Skin epidermis (tissue), 12 donors: ENCODE data around the gene HUNK.
A peak's percentile ranks its signal among the peaks of the same experiment; 100 is the strongest.

Experiments used
- H3K27ac ChIP-seq, 21 experiments: fragments of 200-600 bp; sonication (generic) in 11 of 21; one replicate each; pipeline ENCODE4 v1.5.0; 2020; ENCODE audit warnings: mild to moderate bottlenecking in 3 of 21, inconsistent platforms in 2 of 21, moderate library complexity in 2 of 21
- H3K4me3 ChIP-seq, 7 experiments: fragments of 200-600 bp; sonication (generic) in 2 of 7; one replicate each; pipeline ENCODE4 v1.5.0; 2020; ENCODE audit warnings: inconsistent platforms in 2 of 7, mild to moderate bottlenecking in 2 of 7, moderate library complexity in 1 of 7

HUNK gene

DNA sequence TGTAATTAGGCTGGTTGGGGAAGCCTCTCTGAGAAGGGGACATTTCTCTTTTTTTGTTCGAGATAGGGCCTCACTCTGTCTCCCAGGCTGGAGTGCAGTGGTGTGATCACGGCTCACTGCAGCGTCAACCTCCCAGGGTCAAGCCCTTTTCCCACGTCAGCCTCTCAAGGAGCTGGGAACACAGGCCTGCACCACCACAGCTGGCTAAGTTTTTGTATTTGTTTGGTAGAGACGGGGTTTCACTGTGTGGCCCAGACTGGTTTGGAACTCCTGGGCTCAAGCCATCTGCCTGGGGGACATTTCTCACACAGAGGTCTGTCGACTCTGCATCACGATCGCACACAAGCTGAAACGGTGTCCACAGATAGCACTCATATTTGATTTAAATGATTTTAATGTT lies 39.7 kb downstream of the HUNK start:
- H3K27ac ChIP-seq = peak overlapping the region in 2 of 21 experiments; percentile 35 to 55
- no peak overlapping the region for H3K4me3 ChIP-seq

- H3K27ac ChIP-seq = peak overlapping the region in 2 of 21 experiments; percentile 35 to 55
- H3K4me3 ChIP-seq = no peak overlapping the region
Observed at GRCh38 chr21:31913182-31913608, 40.4 kb downstream of the HUNK start.

DNA sequence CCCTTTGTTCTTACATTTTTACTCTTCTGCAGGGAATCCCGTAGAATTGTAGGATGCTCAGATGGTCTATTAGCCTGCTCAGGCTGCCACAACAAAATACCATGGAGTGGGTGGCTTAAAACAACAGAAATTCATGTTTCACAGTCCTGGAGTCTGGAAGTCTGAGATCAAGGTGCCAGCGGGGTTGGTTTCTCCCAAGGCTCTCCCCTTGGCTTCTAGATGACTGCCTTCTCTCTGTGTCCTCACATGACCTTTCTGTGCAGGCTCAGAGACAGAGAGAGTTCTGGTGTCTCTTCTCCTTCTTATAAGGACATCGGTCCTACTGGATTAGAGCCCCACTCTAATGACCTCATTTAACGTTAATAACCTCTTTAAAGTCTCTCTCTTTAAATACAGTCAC lies 41.7 kb downstream of the HUNK start:
- no peak overlapping the region for H3K4me3 ChIP-seq
- H3K27ac ChIP-seq = no peak overlapping the region

- Histone ChIP-seq H3K4me3 (no peak overlapping the region), H3K27ac (no peak overlapping the region)
Observed at GRCh38 chr21:31915566-31915965, 42.7 kb downstream of the HUNK start.

- Histone ChIP-seq H3K27ac (no peak overlapping the region), H3K4me3 (no peak overlapping the region)
Observed at GRCh38 chr21:31917108-31917507, 44.3 kb downstream of the HUNK start.

DNA sequence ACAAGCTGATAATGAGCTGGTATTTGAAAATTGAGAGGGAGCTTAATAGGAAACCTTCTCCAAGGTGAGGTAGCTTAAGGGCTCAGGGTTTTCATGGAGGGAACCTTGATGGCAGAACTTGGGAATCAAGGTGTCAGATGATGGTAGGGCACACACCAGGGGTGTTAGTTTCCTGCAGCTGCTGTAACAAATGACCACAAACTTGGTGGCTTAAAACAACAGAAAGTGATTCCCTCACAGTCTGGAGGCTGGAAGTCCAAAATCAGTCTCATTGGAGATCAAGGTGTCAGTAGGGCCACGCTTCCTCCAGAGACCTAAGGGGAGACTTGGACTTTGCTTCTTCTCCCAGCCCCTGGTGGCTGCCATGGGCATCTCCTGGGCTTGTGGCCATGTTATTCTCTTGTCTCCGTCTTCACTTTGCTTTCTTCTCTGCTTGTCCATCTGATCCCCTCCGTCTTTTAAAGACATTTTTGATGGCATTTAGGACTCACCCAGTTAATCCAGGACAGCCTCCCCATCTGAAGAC lies 45.5 kb downstream of the HUNK start:
- no peak overlapping the region for H3K27ac ChIP-seq
- H3K4me3 ChIP-seq = no peak overlapping the region

GRCh38 chr21:31920275-31920674 lies 47.5 kb downstream of the HUNK start:
- peak overlapping the region in 1 of 21 experiments; percentile 14 for H3K27ac ChIP-seq

DNA sequence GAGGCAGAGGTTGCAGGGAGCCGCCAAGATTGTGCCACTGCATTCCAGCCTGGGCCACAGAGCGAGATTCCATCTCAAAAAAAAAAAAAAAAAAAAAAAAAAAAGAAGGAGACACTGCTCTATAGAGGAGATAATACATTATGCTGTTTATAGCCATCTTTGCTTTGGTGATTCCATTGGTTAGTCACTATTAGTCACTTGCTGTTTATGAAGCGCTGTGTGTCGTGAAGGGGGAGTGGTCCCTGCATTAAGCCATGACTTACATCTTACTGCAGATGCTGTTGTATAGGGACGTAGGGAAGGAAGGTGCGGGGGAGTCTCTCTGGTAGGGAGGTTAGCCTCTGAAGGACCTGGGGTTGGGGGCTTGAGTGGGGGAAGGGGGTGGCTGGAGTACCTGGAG lies 48.3 kb downstream of the HUNK start:
- Histone ChIP-seq H3K27ac (no peak overlapping the region), H3K4me3 (no peak overlapping the region)

More at GRCh38 chr21:31920275-31920674, 47.5 kb downstream of the HUNK start:
- H3K4me3 ChIP-seq = no peak overlapping the region

GRCh38 chr21:31922881-31923280 lies 50.1 kb downstream of the HUNK start:
- no peak overlapping the region for H3K27ac ChIP-seq
- H3K4me3 ChIP-seq = no peak overlapping the region

DNA sequence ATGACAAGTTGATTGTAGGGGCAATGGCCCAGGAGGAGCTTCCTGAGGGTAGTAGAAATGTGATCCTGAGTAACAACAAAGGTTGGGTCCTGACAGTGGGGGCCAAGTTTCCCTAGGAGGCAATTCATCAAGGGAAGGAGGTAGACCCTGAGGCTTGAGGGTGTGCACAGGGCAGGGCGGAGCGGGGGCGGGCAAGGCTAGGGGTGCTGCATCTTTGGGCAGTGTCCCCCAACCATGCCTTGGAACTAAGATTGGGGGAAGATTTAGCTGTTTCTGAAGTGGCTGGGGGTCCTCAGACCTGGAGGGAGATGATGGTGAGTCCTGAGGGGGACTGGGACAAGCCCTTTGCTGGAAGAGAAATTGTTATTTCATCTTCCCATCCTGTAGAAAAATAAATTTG lies 50.9 kb downstream of the HUNK start:
- Histone ChIP-seq H3K27ac (no peak overlapping the region), H3K4me3 (no peak overlapping the region)

GRCh38 chr21:31924548-31924947 lies 51.7 kb downstream of the HUNK start:
- Histone ChIP-seq H3K27ac (no peak overlapping the region), H3K4me3 (no peak overlapping the region)

- Histone ChIP-seq H3K27ac (no peak overlapping the region), H3K4me3 (no peak overlapping the region)
Observed at GRCh38 chr21:31926498-31926897, 53.7 kb downstream of the HUNK start.

DNA sequence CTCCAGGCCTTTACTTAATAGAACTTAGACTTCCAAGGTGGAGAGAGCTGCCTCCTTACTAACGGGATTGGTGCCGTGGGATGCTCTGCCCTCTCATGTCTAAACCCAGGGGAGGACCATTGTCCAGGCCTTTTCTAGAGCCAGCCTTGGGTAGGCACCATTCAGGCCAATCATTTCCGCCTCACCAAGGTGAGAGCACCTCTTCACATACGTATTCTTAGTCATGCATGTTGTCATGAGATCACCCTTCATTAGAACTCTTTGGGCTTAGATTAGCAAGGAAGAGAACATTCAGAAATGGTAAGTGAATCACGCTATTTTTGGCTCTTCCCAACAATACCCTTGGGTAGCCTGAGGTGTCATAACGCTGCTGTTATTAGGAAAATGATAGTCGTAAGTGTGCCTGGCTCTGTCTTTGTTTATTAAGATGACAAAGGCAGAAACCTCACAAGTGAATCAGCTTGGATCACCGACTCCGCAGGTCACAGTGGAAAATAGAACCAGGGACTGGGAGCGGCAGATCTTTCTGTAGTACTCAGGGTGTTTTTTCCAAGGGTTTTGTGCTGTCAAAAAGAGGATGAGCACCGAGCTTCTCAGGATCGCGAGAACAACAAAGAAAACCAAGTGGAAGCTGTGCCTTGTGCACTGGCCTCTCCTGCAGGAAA lies 55.0 kb downstream of the HUNK start:
- H3K4me3 ChIP-seq = no peak overlapping the region
- H3K27ac ChIP-seq = peak overlapping the region in 1 of 21 experiments; percentile 24

DNA sequence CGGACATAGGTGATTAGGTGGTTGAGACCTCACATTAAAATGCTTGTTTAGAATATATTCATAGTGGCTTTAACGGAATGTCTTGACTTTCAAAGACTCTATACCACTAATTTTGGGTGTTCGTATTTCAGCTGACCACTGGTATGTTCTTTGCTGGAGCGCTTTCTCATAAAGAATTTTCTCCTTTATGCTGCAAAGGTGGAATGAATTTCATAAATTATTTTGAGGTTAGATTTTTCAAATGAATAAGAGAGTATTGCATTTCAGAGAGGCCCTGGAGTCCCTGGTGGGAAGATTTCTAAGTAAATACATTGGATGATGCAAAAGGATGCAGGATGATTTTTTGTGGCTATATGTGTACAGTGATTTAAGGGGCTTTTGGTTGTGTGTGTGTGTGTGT lies 55.8 kb downstream of the HUNK start:
- no peak overlapping the region for H3K4me3 ChIP-seq
- H3K27ac ChIP-seq = no peak overlapping the region

DNA sequence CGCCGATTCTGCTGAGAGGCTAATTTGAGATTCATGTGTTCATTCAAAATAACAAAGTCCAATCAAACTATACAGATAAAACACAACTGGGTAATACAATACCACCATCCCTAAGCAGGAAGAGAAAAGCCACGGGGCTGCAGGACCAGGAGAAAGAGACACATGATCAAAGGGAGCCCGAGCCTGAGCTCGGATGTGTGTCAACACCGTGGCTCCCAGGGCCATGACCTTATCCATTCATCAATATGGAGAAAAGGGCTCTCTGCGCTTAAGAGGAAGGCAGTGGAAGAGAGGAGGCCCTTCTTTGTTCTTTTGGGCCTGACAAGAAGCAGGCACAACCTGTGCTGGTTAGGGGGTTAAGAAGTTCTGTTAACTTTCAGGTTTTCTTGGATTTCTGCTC lies 56.7 kb downstream of the HUNK start:
- Histone ChIP-seq H3K4me3 (no peak overlapping the region), H3K27ac (no peak overlapping the region)

DNA sequence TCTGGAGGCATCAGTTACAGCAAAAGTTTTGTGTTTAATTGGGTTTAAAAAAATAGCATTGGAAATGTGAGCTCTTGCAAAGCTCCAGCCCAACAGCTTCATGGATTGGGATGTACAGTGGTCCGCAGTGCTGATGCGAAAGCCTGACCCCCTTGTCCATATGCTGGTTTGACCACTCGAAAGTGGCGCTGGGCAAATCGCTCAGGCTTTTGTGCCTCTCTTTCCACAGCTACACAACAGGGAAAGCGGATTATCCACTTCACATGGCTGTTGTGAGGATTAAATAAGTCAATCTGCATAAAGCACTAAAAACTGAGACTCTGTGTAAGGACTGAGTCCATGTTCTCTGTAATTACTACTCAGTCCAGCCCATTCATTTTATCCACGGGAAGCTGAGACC lies 57.2 kb downstream of the HUNK start:
- H3K4me3 ChIP-seq = no peak overlapping the region
- no peak overlapping the region for H3K27ac ChIP-seq

GRCh38 chr21:31931644-31932469 lies 59.0 kb downstream of the HUNK start:
- no peak overlapping the region for H3K4me3 ChIP-seq

GRCh38 chr21:31932470-31932764 lies 59.6 kb downstream of the HUNK start:
- H3K27ac ChIP-seq = peak overlapping the region in 1 of 21 experiments; percentile 47
- H3K4me3 ChIP-seq = no peak overlapping the region

More at GRCh38 chr21:31931644-31932469, 59.0 kb downstream of the HUNK start:
- peak overlapping the region in 1 of 21 experiments; percentile 47 for H3K27ac ChIP-seq

GRCh38 chr21:31937303-31937702 lies 64.5 kb downstream of the HUNK start:
- no peak overlapping the region for H3K4me3 ChIP-seq
- no peak overlapping the region for H3K27ac ChIP-seq

DNA sequence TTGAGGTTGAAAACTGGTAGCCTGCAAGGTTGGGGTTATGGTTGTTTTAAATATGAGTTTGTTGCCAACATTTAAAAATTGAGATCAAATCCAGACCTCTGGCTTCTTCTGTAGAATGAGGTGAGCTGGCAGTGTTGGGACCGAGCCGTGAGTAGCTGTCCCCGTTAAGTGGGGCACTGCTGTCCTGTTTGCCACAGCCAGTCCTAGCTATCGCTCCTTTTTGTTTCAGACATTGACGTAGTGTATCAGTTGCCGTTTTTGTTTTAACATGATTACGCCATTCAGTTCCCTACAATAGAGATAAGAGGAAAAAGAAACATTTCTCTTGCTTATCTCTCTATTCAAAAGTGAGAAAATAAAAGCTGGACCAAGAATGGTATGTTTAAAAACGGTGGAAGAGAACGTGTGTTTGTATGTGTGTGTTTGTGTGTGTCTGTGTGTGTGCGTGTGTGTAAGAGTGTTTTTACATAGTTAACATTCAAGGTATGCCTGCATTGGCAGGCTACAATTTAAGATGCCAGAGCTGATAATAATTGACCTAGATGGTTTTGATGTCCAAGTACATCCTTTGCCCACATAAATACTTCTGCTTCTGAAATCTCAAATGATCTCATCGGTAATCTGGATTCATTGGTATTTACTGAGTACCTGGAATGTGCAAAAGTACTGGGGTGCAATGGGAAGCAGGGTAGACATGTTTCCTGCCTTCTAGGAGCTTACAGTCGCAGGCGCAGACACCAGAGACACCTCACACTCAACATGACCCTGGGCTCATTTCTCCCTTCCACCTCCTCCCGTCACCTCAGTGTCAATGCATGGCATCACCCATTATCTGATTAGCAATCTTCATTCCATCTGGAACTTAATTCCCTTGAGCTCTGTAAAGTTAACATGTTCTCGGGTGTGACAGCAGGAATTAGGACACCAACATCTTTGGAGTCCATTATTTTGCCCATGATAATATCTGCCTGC lies 65.8 kb downstream of the HUNK start:
- no peak overlapping the region for H3K4me3 ChIP-seq
- peak overlapping the region in 1 of 21 experiments; percentile 1 for H3K27ac ChIP-seq
